Measurements from ENCODE around the gene SLIT3. TPM values are rescaled to one million over a fixed set of nuclear protein-coding genes. Genes with fewer than 3 reads are reported as not detected.

SLIT3 gene
- total and polyA plus RNA-seq, 4 experiments from 2014 or later: not detected

DNA sequence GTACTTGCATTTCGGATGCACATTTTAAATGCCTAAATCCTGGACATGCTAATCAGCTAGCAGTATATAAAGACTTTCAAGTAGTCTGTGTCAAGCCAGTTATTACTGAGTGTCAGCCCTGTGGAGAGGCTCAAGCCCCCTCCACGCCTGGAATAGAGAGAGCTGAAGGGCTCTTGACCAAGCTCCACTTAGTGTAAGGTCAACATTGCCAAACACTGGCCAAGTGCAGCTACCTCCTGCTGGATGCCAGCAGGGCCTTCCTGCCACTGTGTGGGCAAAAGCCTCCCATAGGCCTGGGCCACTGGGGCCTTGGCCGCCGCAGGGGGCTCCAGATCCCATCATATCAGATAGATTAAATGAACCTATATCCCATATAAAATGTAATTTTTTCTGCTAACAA lies 482.4 kb downstream of the SLIT3 start:
- Mint-ChIP-seq H3K4me1 (no peaks in the 10 kb centered on the region), H3K4me3 (no peak overlapping the region), H3K9me3 (peaks cover 0 to 2% (median 0%) of the 10 kb centered on the region in 8 donors), H3K36me3 (no peaks in the 10 kb centered on the region), H3K27me3 (no peaks in the 10 kb centered on the region), H3K27ac (no peak overlapping the region)
- Histone ChIP-seq H3K27ac (ENCODE audit: low read depth, low read length) (no peak overlapping the region), H3K27me3 (ENCODE audit: insufficient read depth, low read length) (no peaks in the 10 kb centered on the region), H3K36me3 (ENCODE audit: insufficient read depth, low read length) (no peaks in the 10 kb centered on the region), H3K4me3 (ENCODE audit: low read length in 2 of 2) (no peak overlapping the region), H3K9me3 (ENCODE audit: control insufficient read depth in 1 of 2, low read length in 2 of 2) (no peaks in the 10 kb centered on the region), H3K4me1 (ENCODE audit: insufficient read depth, low read length) (no peaks in the 10 kb centered on the region)
- intact Hi-C loops (cut with micrococcal nuclease): no loop called here
- DNase-seq: no peak
- ChIA-PET POLR2A (ENCODE audit: partially characterized antibody) (no interaction called here), CTCF (ENCODE audit: partially characterized antibody) (no interaction called here)

DNA sequence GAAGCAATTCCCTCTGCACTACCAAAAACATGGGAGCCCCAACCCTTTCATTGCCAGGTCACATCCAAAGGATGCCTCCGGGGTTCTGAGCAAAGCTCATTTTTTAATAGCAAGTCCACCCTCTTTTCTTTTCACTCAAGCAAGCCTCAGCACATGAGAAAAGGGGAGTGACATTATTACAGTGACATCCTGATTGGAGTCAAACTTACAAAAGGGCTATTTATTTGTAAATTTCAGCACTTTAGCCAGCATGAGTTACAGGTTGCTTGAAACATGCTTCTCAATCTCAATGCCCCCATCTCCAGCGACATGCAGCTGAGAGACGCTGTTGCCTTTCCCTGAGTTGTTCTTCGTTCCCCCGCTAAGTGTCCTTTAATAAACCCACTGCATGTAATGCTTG lies 483.3 kb downstream of the SLIT3 start:
- no peaks in the 10 kb centered on the region for H3K27me3 ChIP-seq (ENCODE audit: insufficient read depth, low read length)
- POLR2A ChIA-PET (ENCODE audit: partially characterized antibody): no interaction called here
- H3K4me3 ChIP-seq (ENCODE audit: low read length in 2 of 2): no peak overlapping the region
- no peaks in the 10 kb centered on the region for H3K4me1 ChIP-seq (ENCODE audit: insufficient read depth, low read length)
- no peak overlapping the region for H3K27ac ChIP-seq (ENCODE audit: low read depth, low read length)
- intact Hi-C loops (cut with micrococcal nuclease): no loop called here
- no peak overlapping the region for H3K4me3 Mint-ChIP-seq
- CTCF ChIA-PET (ENCODE audit: partially characterized antibody): no interaction called here
- H3K27ac Mint-ChIP-seq: no peak overlapping the region
- no peaks in the 10 kb centered on the region for H3K9me3 ChIP-seq (ENCODE audit: control insufficient read depth in 1 of 2, low read length in 2 of 2)
- no peak for DNase-seq
- no peaks in the 10 kb centered on the region for H3K4me1 Mint-ChIP-seq
- no peaks in the 10 kb centered on the region for H3K27me3 Mint-ChIP-seq
- H3K36me3 ChIP-seq (ENCODE audit: insufficient read depth, low read length): no peaks in the 10 kb centered on the region
- H3K36me3 Mint-ChIP-seq: no peaks in the 10 kb centered on the region
- H3K9me3 Mint-ChIP-seq: peaks cover 0 to 2% (median 0%) of the 10 kb centered on the region in 8 donors

DNA sequence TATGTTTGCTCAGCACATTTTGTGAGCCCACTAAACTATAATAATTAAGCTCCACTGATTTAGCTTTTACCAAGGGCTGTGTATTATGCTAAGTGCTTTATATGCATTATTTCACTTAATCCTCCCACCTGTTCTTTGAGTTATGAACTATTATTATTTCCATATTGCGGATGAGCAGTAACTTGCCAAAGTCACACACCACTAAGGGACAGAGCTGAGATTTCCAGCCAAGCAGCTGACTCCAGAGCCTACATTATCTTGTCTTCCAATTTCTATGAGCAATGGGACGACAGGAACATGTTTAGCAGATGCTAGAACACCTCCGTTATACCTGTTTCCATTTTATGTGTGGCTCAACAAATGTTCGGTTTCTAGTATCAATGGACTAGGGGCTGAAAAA lies 484.3 kb downstream of the SLIT3 start:
- no peak overlapping the region for H3K4me3 Mint-ChIP-seq
- POLR2A ChIA-PET (ENCODE audit: partially characterized antibody): no interaction called here
- H3K9me3 ChIP-seq (ENCODE audit: control insufficient read depth in 1 of 2, low read length in 2 of 2): no peaks in the 10 kb centered on the region
- H3K4me1 ChIP-seq (ENCODE audit: insufficient read depth, low read length): no peaks in the 10 kb centered on the region
- H3K4me1 Mint-ChIP-seq: no peaks in the 10 kb centered on the region
- H3K4me3 ChIP-seq (ENCODE audit: low read length in 2 of 2): no peak overlapping the region
- H3K36me3 ChIP-seq (ENCODE audit: insufficient read depth, low read length): no peaks in the 10 kb centered on the region
- intact Hi-C loops (cut with micrococcal nuclease): no loop called here
- CTCF ChIA-PET (ENCODE audit: partially characterized antibody): no interaction called here
- H3K9me3 Mint-ChIP-seq: peaks cover 0 to 2% (median 0%) of the 10 kb centered on the region in 8 donors
- H3K27ac ChIP-seq (ENCODE audit: low read depth, low read length): no peak overlapping the region
- H3K27me3 Mint-ChIP-seq: peaks cover 0 to 3% of the 10 kb centered on the region in 2 donors
- H3K36me3 Mint-ChIP-seq: no peaks in the 10 kb centered on the region
- H3K27me3 ChIP-seq (ENCODE audit: insufficient read depth, low read length): no peaks in the 10 kb centered on the region
- no peak overlapping the region for H3K27ac Mint-ChIP-seq
- no peak for DNase-seq

DNA sequence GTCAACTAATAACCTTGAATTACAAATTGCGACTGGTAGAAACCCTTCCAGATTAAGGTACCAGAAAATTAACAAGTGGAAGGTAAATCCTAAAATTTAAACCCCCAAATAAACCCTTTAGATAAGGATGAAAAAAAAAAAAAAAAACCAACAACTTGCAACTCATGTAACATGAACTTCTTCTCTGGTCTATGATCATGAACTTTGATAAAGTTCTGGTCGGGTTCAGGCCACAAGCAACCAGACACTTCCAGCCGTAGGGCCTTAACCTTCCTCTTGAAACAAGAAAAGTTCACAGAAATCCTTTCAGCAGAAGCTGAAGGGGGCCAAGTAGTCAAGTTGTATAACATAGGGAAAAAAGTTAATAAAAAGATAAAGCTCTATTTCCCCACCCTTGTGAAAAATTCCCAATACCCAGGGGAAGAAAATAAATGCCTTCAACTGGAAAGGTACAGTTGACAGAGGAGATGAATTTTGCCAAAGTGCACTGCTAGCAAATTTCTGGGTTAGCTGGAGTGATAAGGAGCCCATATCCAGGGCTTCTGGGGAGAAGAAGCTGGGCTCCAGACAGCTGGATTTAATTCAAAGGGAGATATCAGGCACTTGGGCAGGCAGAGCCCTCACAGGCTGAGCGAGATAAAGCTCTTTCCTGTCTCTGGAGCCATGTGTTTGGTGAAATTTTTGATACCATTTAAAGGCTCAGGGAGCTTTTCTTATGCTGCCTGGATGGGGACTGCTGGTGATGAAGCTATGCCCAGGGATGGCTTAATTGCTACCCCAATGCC lies 487.6 kb downstream of the SLIT3 start:
- H3K36me3 Mint-ChIP-seq: no peaks in the 10 kb centered on the region
- CTCF ChIA-PET (ENCODE audit: partially characterized antibody): no interaction called here

DNA sequence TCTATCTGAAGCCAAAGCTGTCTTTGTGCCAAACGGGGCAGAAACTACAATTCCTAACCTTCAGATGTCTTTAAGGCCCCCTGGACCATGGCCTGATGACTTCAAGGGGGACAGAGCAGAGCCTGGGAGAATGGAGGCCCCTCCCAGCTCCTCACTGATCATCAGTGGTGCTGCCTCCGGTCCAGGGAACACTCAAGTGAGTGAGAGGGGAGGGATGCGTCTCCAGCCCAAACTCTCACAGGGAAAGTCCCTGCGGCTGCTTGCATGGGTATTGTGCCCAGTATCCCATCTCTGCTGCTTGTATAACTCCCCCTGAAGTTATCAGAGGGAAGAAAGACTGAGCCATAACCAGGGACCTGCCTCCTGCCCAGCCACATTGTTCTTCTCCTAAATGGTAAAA lies 490.3 kb downstream of the SLIT3 start:
- Mint-ChIP-seq H3K9me3 (no peaks in the 10 kb centered on the region), H3K4me1 (no peaks in the 10 kb centered on the region), H3K4me3 (no peak overlapping the region), H3K27ac (no peak overlapping the region), H3K36me3 (no peaks in the 10 kb centered on the region), H3K27me3 (peaks cover 0 to 7% of the 10 kb centered on the region in 2 donors)
- Histone ChIP-seq H3K36me3 (ENCODE audit: insufficient read depth, low read length) (no peaks in the 10 kb centered on the region), H3K27ac (ENCODE audit: low read depth, low read length) (no peak overlapping the region), H3K27me3 (ENCODE audit: insufficient read depth, low read length) (no peaks in the 10 kb centered on the region), H3K9me3 (ENCODE audit: control insufficient read depth in 1 of 2, low read length in 2 of 2) (no peaks in the 10 kb centered on the region), H3K4me1 (ENCODE audit: insufficient read depth, low read length) (no peaks in the 10 kb centered on the region), H3K4me3 (ENCODE audit: low read length in 2 of 2) (no peak overlapping the region)
- intact Hi-C loops (cut with micrococcal nuclease): no loop called here
- no peak for DNase-seq
- ChIA-PET CTCF (ENCODE audit: partially characterized antibody) (no interaction called here), POLR2A (ENCODE audit: partially characterized antibody) (no interaction called here)

More for the DNA sequence above, 487.6 kb downstream of the SLIT3 start:
- DNase-seq: no peak
- no peaks in the 10 kb centered on the region for H3K27me3 ChIP-seq (ENCODE audit: insufficient read depth, low read length)
- H3K4me1 Mint-ChIP-seq: no peaks in the 10 kb centered on the region
- H3K27ac Mint-ChIP-seq: no peak overlapping the region
- H3K27ac ChIP-seq (ENCODE audit: low read depth, low read length): no peak overlapping the region
- intact Hi-C loops (cut with micrococcal nuclease): no loop called here
- H3K9me3 Mint-ChIP-seq: no peaks in the 10 kb centered on the region
- no peak overlapping the region for H3K4me3 Mint-ChIP-seq
- H3K4me1 ChIP-seq (ENCODE audit: insufficient read depth, low read length): no peaks in the 10 kb centered on the region
- no peaks in the 10 kb centered on the region for H3K36me3 ChIP-seq (ENCODE audit: insufficient read depth, low read length)
- no peaks in the 10 kb centered on the region for H3K9me3 ChIP-seq (ENCODE audit: control insufficient read depth in 1 of 2, low read length in 2 of 2)
- POLR2A ChIA-PET (ENCODE audit: partially characterized antibody): no interaction called here
- H3K27me3 Mint-ChIP-seq: peaks cover 0 to 6% of the 10 kb centered on the region in 2 donors
- no peak overlapping the region for H3K4me3 ChIP-seq (ENCODE audit: low read length in 2 of 2)

DNA sequence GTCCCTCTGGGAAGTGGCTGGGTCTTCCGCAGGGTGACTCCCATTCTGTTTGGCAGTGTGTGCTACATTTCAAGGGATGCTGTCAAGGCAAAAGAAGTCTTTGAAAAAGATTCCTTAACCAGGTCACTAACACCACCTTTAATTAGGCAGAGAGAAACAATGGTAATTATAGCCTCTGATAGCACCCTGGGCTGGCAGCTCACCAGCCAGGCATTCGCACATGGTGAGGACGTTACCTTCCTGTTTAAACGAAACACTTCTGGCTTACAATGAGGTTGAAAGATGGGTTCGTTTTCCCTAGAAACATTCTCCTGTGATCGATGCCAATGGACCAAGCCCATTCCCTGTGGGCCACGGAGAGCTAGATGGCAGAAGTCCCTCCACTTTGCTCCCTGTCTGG lies 491.7 kb downstream of the SLIT3 start:
- Mint-ChIP-seq H3K9me3 (no peaks in the 10 kb centered on the region), H3K27me3 (peaks cover 0 to 7% of the 10 kb centered on the region in 2 donors), H3K4me3 (no peak overlapping the region), H3K4me1 (no peaks in the 10 kb centered on the region), H3K36me3 (no peaks in the 10 kb centered on the region), H3K27ac (no peak overlapping the region)
- Histone ChIP-seq H3K9me3 (ENCODE audit: control insufficient read depth in 1 of 2, low read length in 2 of 2) (no peaks in the 10 kb centered on the region), H3K36me3 (ENCODE audit: insufficient read depth, low read length) (no peaks in the 10 kb centered on the region), H3K27ac (ENCODE audit: low read depth, low read length) (no peak overlapping the region), H3K4me3 (ENCODE audit: low read length in 2 of 2) (no peak overlapping the region), H3K27me3 (ENCODE audit: insufficient read depth, low read length) (no peaks in the 10 kb centered on the region), H3K4me1 (ENCODE audit: insufficient read depth, low read length) (no peaks in the 10 kb centered on the region)
- DNase-seq: no peak
- CTCF ChIA-PET (ENCODE audit: partially characterized antibody): no interaction called here
- intact Hi-C loops (cut with micrococcal nuclease): no loop called here
- POLR2A ChIA-PET (ENCODE audit: partially characterized antibody): no interaction called here

DNA sequence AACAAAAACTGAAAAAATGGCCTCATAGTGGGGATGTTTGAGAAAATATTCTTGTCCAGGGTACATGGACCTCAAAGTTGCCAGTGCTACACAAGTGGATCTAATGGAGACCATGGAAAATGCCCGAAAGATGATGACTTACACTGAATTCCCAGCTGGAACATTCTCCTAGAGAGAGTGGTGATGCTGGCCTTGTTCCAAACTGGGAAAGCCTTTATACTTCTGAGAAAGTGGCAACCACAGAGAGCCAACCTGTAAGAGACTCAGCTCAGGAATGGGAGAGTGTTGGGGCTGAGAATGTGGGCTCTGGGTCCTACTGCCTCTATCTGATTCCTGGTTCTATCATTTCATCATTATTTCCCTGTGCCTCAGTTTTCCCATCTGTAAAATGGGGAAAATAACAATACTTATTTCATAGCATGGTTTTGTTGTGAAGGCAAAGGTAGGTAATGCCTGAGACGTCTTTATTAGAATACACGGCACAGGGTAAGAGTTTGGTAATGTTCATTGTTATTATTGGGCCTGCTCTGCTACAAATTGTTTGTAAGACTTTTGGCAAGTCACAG lies 492.8 kb downstream of the SLIT3 start:
- CTCF ChIA-PET (ENCODE audit: partially characterized antibody): no interaction called here
- Mint-ChIP-seq H3K27me3 (peaks cover 0 to 7% of the 10 kb centered on the region in 2 donors), H3K27ac (no peak overlapping the region), H3K4me3 (no peak overlapping the region), H3K9me3 (no peaks in the 10 kb centered on the region), H3K4me1 (no peaks in the 10 kb centered on the region), H3K36me3 (no peaks in the 10 kb centered on the region)
- no peaks in the 10 kb centered on the region for H3K9me3 ChIP-seq (ENCODE audit: control insufficient read depth in 1 of 2, low read length in 2 of 2)
- DNase-seq: no peak
- H3K36me3 ChIP-seq (ENCODE audit: insufficient read depth, low read length): no peaks in the 10 kb centered on the region
- H3K27me3 ChIP-seq (ENCODE audit: insufficient read depth, low read length): no peaks in the 10 kb centered on the region
- intact Hi-C loops (cut with micrococcal nuclease): no loop called here
- H3K4me1 ChIP-seq (ENCODE audit: insufficient read depth, low read length): no peaks in the 10 kb centered on the region
- POLR2A ChIA-PET (ENCODE audit: partially characterized antibody): no interaction called here
- no peak overlapping the region for H3K27ac ChIP-seq (ENCODE audit: low read depth, low read length)
- H3K4me3 ChIP-seq (ENCODE audit: low read length in 2 of 2): no peak overlapping the region

Measured in CD4-positive, alpha-beta memory T cell (primary cell).